Measurements from ENCODE around the gene TMTC1. TPM values are rescaled to one million over a fixed set of nuclear protein-coding genes. Genes with fewer than 3 reads are reported as not detected.

Gene TMTC1
- total RNA-seq, 2 donors from 2014 or later, result 3.3 to 6.3 TPM

DNA sequence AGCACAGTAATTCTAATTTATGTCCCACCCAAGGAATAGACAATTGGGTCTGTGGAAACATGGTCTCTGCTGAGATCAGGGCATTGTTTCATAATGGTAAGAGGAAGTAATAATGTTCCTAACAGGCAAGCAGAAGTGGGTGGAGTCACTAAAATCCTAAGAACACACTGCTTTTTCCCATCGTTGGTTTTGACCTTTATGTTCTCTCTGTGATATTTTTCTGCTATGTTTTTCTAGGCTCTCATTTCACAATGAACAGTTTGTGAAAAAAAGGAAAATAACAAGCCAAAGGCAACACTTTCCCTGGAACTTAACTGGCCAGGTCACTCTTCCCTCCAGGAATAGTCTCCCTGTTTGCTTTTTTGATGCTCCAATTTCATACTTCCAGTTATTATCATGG, 205.7 kb downstream of the TMTC1 start:
- Histone ChIP-seq H3K27me3 (no peaks in the 10 kb centered on the region), H3K9ac (ENCODE audit: low read depth in 2 of 2, low read length in 2 of 2) (no peak overlapping the region), H3K4me1 (peaks cover 3% of the 10 kb centered on the region), H3K27ac (no peak overlapping the region), H3K36me3 (no peaks in the 10 kb centered on the region), H3K9me3 (no peaks in the 10 kb centered on the region), H3K4me3 (no peak overlapping the region)
- intact Hi-C loops (cut with DNase I), result no loop called here
- DNase-seq, result no peak
- TF ChIP-seq, protein P1, sequence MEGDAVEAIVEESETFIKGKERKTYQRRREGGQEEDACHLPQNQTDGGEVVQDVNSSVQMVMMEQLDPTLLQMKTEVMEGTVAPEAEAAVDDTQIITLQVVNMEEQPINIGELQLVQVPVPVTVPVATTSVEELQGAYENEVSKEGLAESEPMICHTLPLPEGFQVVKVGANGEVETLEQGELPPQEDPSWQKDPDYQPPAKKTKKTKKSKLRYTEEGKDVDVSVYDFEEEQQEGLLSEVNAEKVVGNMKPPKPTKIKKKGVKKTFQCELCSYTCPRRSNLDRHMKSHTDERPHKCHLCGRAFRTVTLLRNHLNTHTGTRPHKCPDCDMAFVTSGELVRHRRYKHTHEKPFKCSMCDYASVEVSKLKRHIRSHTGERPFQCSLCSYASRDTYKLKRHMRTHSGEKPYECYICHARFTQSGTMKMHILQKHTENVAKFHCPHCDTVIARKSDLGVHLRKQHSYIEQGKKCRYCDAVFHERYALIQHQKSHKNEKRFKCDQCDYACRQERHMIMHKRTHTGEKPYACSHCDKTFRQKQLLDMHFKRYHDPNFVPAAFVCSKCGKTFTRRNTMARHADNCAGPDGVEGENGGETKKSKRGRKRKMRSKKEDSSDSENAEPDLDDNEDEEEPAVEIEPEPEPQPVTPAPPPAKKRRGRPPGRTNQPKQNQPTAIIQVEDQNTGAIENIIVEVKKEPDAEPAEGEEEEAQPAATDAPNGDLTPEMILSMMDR (IDR thresholded peaks at IDR 0.05), result no peak

DNA sequence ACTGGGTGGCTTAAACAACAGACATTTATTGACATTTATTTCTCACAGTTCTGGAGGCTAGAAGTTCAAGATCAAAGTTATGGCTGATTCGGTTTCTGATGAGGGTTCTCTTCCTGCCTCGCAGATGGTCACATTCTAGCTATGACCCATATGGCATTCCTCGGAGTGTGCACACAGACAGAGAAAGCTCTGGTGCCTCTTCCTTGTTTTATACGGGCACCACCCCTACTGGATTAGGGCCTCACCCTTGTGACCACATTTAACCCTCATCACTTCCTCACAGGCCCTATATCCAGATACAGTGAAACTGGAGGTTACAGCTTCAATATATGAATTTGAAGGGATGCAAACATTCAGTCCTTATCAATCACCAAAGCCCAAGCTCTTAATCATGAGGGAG, 209.2 kb downstream of the TMTC1 start:
- no peak overlapping the region for H3K27ac ChIP-seq
- TF ChIP-seq, protein P1 (IDR thresholded peaks at IDR 0.05), result no peak
- H3K9ac ChIP-seq (ENCODE audit: low read depth in 2 of 2, low read length in 2 of 2), result no peak overlapping the region
- no peaks in the 10 kb centered on the region for H3K27me3 ChIP-seq
- no peaks in the 10 kb centered on the region for H3K9me3 ChIP-seq
- intact Hi-C loops (cut with DNase I), result no loop called here
- H3K4me3 ChIP-seq, result no peak overlapping the region
- no peak for DNase-seq
- H3K4me1 ChIP-seq, result no peaks in the 10 kb centered on the region
- H3K36me3 ChIP-seq, result no peaks in the 10 kb centered on the region

DNA sequence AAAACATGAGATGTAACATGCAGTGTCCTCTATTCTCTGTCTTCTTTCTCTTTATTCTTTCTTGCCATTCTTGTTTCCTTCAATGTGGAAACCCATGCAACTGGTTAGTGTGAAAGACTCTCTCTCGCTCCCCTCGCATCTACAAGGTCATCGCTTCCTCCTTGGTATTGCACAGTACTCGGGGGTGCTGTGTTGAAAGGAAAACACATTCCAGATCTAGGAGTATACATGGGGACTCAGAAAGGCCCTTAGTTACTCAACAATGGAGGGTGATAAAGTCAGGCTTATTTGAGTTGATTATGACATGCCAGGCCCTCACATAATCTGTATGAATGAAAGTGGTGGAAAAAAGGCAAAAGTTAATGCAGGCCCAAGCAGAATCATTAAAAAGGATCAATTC, 210.8 kb downstream of the TMTC1 start:
- Histone ChIP-seq H3K4me1 (no peaks in the 10 kb centered on the region), H3K9me3 (no peaks in the 10 kb centered on the region), H3K4me3 (no peak overlapping the region), H3K9ac (ENCODE audit: low read depth in 2 of 2, low read length in 2 of 2) (no peak overlapping the region), H3K36me3 (no peaks in the 10 kb centered on the region), H3K27ac (no peak overlapping the region), H3K27me3 (no peaks in the 10 kb centered on the region)
- no peak for DNase-seq
- TF ChIP-seq, protein P1 (IDR thresholded peaks at IDR 0.05), result no peak
- intact Hi-C loops (cut with DNase I), result no loop called here

DNA sequence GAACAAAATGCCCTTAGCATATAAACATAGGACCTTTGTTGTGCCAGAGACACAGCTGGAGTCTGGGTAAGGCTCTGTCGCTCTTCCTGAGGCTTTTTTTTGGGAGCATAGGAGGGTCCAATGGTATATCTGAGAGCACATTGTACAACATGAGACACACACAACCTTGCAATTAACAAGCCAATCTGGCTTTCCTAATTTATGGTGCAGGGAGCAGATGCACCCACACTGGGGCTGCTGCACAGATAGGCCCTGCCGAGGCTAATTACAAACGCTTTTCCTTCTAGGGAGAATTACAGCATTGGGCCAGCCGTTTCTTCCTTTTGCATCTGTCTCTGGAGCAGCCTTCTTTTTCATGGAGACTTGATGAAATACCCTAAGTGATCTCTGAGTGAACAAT, 211.3 kb downstream of the TMTC1 start:
- no peak overlapping the region for H3K4me3 ChIP-seq
- no peaks in the 10 kb centered on the region for H3K27me3 ChIP-seq
- TF ChIP-seq, protein P1 (IDR thresholded peaks at IDR 0.05), result no peak
- H3K9me3 ChIP-seq, result no peaks in the 10 kb centered on the region
- DNase-seq, result no peak
- H3K4me1 ChIP-seq, result no peaks in the 10 kb centered on the region
- no peak overlapping the region for H3K9ac ChIP-seq (ENCODE audit: low read depth in 2 of 2, low read length in 2 of 2)
- H3K36me3 ChIP-seq, result no peaks in the 10 kb centered on the region
- intact Hi-C loops (cut with DNase I), result no loop called here
- no peak overlapping the region for H3K27ac ChIP-seq

DNA sequence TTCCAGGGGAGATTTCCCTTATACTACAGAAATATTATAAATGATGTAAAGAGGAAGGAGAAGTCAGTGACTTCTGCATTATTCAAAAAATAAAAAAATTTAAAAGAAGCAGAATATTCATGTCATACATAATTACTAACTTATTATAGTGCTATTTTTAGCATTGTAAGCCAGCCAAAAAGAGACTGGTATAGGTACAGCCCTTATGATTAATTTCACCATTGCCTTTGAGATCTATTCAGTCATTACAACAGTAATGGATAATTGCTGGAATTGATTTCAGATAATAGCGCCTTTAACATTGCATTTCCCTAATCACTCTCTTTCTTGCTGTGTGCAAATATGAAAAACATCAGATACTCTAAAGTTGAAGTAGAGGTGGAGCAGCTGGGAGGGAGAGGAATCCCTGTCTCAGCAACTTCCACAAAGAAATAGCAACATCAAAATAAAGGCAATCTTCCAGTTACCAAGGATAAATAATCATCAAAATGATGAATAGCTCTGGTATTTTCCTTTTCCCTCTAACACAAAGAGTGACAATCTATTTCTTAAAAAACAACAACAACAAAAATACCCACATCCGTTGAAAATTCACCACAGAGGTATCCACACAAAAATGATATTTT, 214.5 kb downstream of the TMTC1 start:
- Histone ChIP-seq H3K36me3 (no peaks in the 10 kb centered on the region), H3K27ac (no peak overlapping the region)

More for the DNA sequence above, 214.5 kb downstream of the TMTC1 start:
- Histone ChIP-seq H3K9ac (ENCODE audit: low read depth in 2 of 2, low read length in 2 of 2) (no peak overlapping the region), H3K4me1 (no peaks in the 10 kb centered on the region), H3K4me3 (no peak overlapping the region), H3K9me3 (no peaks in the 10 kb centered on the region), H3K27me3 (no peaks in the 10 kb centered on the region)
- intact Hi-C loops (cut with DNase I), result no loop called here
- DNase-seq, result no peak
- TF ChIP-seq, protein P1 (IDR thresholded peaks at IDR 0.05), result no peak
